ENCODE results near the gene B4GALT2.

DNA sequence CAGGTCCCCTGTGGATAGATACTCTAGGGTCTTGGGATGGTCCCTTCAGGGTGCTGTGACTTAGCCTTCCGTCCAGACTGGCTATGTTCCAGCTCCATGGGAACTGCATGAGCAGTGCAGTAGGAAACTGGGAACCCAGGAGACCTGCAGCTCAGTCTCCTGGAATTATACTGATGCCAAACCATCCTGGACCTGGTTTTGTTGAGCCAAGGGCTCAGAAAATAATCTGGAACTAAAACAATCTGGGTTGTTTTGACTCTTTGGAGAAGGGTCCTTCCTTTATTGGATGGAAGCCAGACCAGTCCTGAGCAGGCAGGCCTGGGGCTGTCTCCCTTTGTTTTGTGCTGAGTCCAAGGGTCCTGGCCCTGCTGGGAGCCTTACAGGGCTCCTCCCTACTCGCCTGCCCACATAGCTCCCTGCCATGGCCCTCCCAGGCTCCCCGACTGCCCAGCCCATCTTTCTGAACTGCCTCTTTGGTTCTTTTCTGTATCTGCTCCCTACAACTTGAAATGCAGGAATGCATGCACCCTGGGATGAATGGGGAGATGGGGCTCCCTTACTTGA, 31.1 kb upstream of the B4GALT2 start:
- TF ChIP-seq, protein P1, sequence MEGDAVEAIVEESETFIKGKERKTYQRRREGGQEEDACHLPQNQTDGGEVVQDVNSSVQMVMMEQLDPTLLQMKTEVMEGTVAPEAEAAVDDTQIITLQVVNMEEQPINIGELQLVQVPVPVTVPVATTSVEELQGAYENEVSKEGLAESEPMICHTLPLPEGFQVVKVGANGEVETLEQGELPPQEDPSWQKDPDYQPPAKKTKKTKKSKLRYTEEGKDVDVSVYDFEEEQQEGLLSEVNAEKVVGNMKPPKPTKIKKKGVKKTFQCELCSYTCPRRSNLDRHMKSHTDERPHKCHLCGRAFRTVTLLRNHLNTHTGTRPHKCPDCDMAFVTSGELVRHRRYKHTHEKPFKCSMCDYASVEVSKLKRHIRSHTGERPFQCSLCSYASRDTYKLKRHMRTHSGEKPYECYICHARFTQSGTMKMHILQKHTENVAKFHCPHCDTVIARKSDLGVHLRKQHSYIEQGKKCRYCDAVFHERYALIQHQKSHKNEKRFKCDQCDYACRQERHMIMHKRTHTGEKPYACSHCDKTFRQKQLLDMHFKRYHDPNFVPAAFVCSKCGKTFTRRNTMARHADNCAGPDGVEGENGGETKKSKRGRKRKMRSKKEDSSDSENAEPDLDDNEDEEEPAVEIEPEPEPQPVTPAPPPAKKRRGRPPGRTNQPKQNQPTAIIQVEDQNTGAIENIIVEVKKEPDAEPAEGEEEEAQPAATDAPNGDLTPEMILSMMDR (conservative IDR thresholded peaks at IDR 0.05; ENCODE audit: low read depth, low read length) = no peak
- no peak for TF ChIP-seq EZH2 (IDR thresholded peaks at IDR 0.05; ENCODE audit: borderline replicate concordance, low read depth, low read length, poor library complexity, severe bottlenecking)
